Stimulated activated CD4-positive, alpha-beta T cell treated with anti-CD3 and anti-CD28 coated beads, TNF-alpha, amount 100 ng/mL, for 4 hours (primary cell): ENCODE results near the gene PIP.
"Not testable (repeated sequence)": the region's sequence is repeated elsewhere in the genome, so short reads cannot be mapped to it uniquely, and the experiment has no call there.

Source experiments
- DNase-seq, 3 experiments: peaks; one replicate each; pipeline ENCODE4 v3.0.0-alpha.2; 2020; ENCODE audit warnings: low read depth in 3 of 3

Gene PIP, protein sequence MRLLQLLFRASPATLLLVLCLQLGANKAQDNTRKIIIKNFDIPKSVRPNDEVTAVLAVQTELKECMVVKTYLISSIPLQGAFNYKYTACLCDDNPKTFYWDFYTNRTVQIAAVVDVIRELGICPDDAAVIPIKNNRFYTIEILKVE

GRCh38 chr7:143131781-143132180, at the start of gene PIP:
Gene PIP (plus strand): TSS chr7:143132077. CDS start chr7:143132117, 40 bp downstream.
- no peak for DNase-seq

- no peak for DNase-seq
Measured at GRCh38 chr7:143085109-143085508, 46.8 kb upstream of the PIP start.

- DNase-seq: not testable (repeated sequence)
Measured at GRCh38 chr7:143085610-143086009, 46.3 kb upstream of the PIP start.

DNA sequence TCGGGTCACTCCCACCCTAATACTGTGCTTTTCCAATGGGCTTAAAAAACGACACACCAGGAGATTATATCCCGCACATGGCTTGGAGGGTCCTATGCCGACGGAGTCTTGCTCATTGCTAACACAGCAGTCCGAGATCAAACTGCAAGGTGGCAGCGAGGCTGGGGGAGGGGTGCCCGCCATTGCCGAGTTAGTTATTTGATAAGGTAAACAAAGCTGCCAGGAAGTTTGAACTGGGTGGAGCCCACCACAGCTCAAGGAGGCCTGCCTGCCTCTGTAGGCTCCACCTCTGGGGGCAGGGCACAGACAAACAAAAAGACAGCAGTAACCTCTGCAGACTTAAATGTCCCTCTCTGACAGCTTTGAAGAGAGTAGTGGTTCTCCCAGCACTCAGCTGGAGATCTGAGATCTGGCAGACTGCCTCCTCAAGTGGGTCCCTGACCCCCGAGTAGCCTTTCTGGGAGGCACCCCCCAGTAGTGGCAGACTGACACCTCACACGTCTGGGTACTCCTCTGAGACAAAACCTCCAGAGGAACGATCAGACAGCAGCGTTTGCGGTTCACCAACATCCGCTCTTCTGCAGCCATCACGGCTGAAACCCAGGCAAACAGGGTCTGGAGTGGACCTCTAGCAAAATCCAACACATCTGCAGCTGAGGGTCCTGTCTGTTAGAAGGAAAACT, 43.2 kb upstream of the PIP start:
- not testable (repeated sequence) for DNase-seq

DNA sequence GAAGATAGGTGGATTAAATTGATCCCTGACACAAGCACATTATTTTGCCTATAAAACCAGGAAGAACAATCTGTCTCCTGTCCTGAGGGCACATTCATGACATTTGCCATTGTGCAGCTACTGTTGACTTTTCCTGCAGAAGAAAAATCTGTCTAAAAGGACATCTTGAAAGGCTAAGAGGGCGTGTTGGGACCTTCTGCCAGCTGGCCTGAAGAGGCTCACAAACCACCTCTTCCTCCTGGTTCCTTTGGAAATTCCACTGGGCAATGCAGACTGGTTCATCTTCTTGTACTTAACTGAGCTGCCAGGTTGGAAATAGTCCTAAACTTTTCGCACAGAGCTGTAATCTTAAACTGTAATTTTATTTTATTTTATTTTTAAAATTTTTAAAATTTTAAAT, 35.7 kb upstream of the PIP start:
- DNase-seq: no peak

- DNase-seq: not testable (repeated sequence)
Measured at GRCh38 chr7:143099579-143099978, 32.3 kb upstream of the PIP start.

DNA sequence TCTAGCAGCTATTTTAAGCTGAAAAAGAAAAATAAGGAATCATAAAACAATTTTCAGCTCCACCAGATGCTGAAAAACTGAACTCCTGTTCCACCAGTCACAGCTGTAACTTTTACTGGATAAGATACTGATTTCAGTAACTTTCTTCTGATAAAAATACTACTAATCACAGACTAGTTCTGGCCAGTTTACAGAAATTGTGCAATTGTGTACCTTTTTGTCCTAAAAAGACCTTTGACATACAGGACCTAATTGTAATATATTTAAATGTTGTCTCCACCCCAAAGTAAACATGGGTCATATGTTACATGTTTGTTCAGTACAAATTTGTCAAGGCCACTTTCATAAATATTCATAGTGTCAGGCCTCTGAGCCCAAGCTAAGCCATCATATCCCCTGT, 27.1 kb upstream of the PIP start:
- no peak for DNase-seq

DNA sequence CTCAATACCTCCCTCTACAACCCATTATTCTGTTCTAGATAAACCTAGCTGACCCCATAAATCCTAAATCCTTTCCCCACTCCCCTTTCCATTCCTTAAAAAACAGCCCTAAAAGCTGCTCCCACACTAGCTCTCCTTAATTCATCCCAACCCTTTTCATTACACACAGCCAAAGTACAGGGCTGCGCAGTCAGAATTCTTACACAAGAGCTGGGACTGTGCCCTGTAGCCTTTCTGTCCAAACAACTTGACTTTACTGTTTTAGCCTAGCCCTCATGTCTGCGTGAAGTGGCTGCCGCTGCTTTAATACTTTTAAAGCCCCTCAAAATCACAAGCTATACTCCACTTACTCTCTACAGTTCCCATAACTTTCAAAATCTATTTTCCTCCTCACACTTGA, 23.9 kb upstream of the PIP start:
- not testable (repeated sequence) for DNase-seq

DNA sequence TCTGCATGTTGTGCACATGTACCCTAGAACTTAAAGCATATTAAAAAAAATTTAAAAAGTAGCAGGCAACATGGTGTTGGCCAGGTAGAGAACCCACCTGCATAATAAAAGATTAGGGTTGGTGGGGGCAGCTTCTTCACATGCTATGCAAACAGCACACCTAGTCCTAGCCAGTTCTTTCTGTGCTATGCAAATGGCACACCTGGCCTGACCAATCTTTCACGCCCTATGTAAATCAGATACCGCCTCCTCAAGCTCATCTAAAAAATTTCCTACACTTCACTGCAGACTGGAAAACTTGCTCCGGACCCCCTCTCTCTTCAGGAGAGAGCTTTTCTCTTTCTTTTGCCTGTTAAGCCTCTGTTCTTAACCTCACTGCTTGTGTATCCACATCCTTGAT, 14.5 kb upstream of the PIP start:
- DNase-seq: no peak

DNA sequence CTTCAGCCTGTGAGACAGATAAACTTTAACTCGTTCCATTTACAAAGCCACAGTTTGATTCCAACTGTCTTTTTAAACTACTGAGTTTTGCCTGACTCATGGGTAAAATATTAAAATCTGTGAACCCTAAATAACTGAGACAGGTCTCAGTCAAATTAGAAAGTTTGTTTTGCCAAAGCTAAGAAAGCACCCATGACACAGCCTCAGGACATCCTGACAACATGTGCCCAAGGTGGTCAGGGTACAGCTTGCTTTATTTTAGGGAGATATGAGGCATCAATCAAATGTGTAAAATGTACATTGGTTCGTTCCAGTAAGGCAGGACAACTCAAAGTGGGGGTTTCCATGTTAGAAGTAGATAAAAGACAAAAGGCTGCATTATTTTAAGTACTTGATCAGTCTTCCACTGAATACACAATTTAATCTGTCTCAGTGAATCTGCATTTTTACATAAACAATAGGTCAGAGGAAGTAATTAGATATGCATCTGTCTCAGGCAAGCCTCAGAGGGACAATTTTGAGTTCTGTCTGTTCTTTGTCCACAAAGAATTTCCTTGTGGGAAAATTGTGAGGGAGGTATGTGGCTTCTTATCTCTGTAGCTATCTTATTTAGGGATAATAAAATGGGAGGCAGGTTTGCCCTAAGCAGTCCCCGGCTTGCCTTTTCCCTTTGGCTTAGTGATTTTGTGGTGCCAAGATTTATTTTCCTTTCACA, 11.0 kb upstream of the PIP start:
- DNase-seq: no peak

- not testable (repeated sequence) for DNase-seq
Measured at GRCh38 chr7:143123326-143123725, 8.6 kb upstream of the PIP start.

- DNase-seq: no peak
Measured at GRCh38 chr7:143126146-143126545, 5.7 kb upstream of the PIP start.

- DNase-seq: no peak
Measured at GRCh38 chr7:143129051-143129450, 2.8 kb upstream of the PIP start.

GRCh38 chr7:143129477-143129876, 2.4 kb upstream of the PIP start:
- DNase-seq: no peak

DNA sequence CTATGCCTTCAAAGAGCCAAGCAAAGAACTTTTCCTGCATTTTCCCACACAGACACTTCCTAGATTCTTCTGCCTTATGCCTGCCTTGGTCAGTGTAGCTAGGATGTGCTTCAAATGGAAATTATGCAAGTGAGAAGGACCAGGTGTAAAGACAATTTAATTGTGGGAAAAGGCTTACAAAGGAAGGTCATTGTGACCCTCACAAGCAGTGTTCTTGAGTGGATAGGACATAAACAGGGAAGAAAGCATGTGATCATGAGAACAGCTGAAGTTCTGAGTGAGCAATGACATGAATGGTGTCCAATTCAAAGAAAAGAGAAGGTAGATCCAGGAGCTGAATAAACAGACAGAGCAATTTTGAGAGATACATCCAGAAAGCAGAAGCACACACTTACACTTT, 1.3 kb upstream of the PIP start:
- DNase-seq: no peak

DNA sequence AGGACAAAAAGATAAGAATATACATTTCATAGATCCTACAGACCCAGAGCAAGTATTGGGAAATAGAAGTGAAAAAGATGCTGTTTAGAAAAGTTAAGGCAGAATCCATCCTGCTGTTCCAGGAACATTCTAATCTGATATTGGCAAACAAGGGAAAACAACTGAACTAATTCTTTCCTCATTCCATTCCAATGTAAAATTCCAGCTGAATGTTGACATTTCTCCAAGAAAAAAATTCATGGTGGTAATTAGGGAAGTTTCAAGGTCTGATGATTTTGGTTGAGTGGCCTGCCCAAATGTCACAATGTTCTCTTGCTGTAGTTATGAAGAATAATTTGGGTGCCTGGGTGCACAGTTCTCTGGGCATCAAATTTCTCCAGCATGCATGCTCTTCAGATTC, 15.2 kb downstream of the PIP start:
- DNase-seq: no peak

- DNase-seq: no peak
Measured at GRCh38 chr7:143148050-143148449, 16.2 kb downstream of the PIP start.

GRCh38 chr7:143148651-143149050, 16.8 kb downstream of the PIP start:
- no peak for DNase-seq

- not testable (repeated sequence) for DNase-seq
Measured at GRCh38 chr7:143150696-143151095, 18.8 kb downstream of the PIP start.

DNA sequence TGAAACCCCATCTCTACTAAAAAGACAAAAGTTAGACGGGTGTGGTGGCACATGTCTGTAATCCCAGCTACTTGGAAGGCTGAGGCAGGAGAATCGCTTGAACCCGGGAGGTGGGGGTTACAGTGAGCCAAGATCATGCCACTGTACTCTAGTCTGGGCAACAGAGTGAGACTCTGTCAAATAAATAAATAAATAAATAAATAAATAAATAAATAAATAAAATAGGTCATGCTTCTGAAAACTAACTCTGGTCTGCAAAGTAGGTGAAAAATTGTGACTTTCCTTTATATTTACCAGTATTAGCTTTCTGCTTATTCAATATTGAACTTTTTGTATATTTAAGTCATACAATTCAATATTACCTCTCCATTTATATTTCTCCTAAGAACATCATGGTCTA, 26.7 kb downstream of the PIP start:
- not testable (repeated sequence) for DNase-seq

- no peak for DNase-seq
Measured at GRCh38 chr7:143171697-143172096, 39.8 kb downstream of the PIP start.

- no peak for DNase-seq
Measured at GRCh38 chr7:143172354-143172753, 40.5 kb downstream of the PIP start.

DNA sequence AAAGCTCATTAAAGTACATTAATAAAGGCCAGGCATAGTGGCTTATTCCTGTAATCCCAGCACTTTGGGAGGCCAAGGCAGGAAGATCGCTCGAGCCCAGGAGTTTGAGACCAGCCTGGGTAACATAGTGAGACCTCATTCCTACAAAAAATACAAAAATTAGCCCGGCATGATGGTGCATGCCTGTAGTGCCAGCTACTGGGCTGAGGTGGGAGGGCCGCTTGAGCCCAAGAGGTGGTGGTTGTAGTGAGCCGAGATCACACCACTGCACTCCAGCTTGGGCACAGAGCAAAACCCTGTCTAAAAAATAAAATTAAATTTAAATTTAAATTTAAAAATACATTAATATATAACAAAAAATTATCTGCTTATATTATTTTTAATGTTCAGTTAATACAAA, 44.3 kb downstream of the PIP start:
- no peak for DNase-seq
